Psoas muscle (tissue), 8 donors: ENCODE results near the gene PSMD5. TPM values are rescaled to one million over a fixed set of nuclear protein-coding genes. Genes with fewer than 3 reads are reported as not detected.

Experiments
- ATAC-seq, 4 donors: fragments of 200-7000 bp; cut with Tn5 transposase; one replicate each; pipeline ENCODE4 v1.9.1; 2020; ENCODE audit warnings: moderate library complexity in 3 of 4, mild to moderate bottlenecking in 2 of 4
- DNase-seq, 2 donors: peaks; one replicate each; pipeline ENCODE4 v3.0.0-alpha.2; 2020
- H3K27ac ChIP-seq: fragments of 200-600 bp; one replicate; pipeline ENCODE4 v1.8.0; 2022
- H3K27me3 ChIP-seq, 3 donors: fragments of 200-600 bp in 1 of 3; one replicate each; pipeline versions ENCODE4 v1.6.1 to v1.8.0; 2013 to 2022; ENCODE audit warnings: low read length in 2 of 3, mild to moderate bottlenecking in 2 of 3, moderate library complexity in 1 of 3; ENCODE audit not compliant: insufficient read depth in 3 of 3
- H3K36me3 ChIP-seq, 2 donors: fragments of 200-600 bp in 1 of 2; one replicate each; pipeline versions ENCODE4 v1.6.1 to v1.8.0; 2013 to 2022; ENCODE audit warnings: low read depth in 1 of 2, mild to moderate bottlenecking in 1 of 2, moderate library complexity in 1 of 2; ENCODE audit not compliant: insufficient read depth in 1 of 2
- H3K4me1 ChIP-seq: fragments of 200-600 bp; one replicate; pipeline ENCODE4 v1.8.0; 2022
- H3K4me3 ChIP-seq: fragments of 200-600 bp; one replicate; pipeline ENCODE4 v1.8.0; 2022; ENCODE audit warnings: mild to moderate bottlenecking
- H3K9me3 ChIP-seq: fragments of 200-600 bp; one replicate; pipeline ENCODE4 v1.8.0; 2022
- WGBS, 3 donors: extraction: QIAGEN DNeasy Blood & Tissue Kit; methylation state at CpG; one replicate each; pipeline versions ENCODE4 v1.1.6 to v1.1.7; 2013; 5-methylcytosine and 5-hydroxymethylcytosine counted together
- intact Hi-C, 2 donors: fragments of 100-400 bp; cut with DNase I; formaldehyde crosslinking; loops; one replicate each; pipeline versions ENCODE4 v1.11.0 to v1.14.2; 2022
- polyA plus RNA-seq, 3 donors: library from polyadenylated mRNA; stranded (reverse); fragments of 200-250 nt; gene quantifications; one replicate each; pipeline ENCODE4 v1.2.3, GENCODE V29; 2013
- total RNA-seq, 4 donors: library from RNA; stranded (reverse); fragmentation: NEBNext Ultra II Directional in 2 of 4; extraction: Animal tissue kit (Norgen Biotek cat#: 25700) in 2 of 4; gene quantifications; one replicate each; pipeline versions ENCODE4 v1.2.1 to v1.2.4, GENCODE V29; 2021 to 2023
- TF ChIP-seq, protein P1 (sequence below): fragments of 200-600 bp; IDR thresholded peaks from one replicate; pipeline ENCODE4 v1.8.0; 2022; ENCODE audit warnings: antibody characterized with exemption
- donor health status: healthy with polysubstance abuse.
- donor health status: DM: no; HTN: no; CAD: no; lungs with moderate emphysema.
- donor health status: Bipolar disorder and iron deficiency.
- donor health status: healthy.
- donor health status: DM: yes; HTN: yes; CAD: no.
- donor health status: DM: no; HTN: no; CAD: no.
- donor health status: DM: no; HTN: no; CAD: no.
- donor health status: DM: yes; HTN: yes; CAD: no.

PSMD5 gene
- total and polyA plus RNA-seq, 7 donors: 6.2 to 15.7 (median 8.9) TPM

DNA sequence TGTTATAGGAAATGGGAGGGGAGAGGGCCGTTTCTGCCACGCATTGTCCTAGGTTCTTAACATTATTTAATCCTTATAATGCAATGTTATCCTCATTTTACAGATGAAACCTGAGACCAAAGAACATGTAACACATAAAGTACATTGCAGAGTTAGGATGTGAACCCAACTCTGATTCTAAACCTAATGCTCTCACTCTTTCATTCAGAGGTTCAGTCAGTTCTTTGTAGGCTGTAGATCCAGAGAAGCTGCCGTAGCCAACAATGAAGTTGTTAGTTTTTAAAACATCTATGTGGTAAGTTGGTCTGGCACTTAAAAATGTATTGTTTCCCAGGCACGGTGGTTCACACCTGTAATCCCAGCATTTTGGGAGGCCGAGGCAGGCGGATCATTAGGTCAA, 10.5 kb upstream of the PSMD5 start:
- intact Hi-C loops: no loop called here
- peaks cover 0 to 8% of the 10 kb centered on the region in 2 donors for H3K36me3 ChIP-seq
- no peak overlapping the region for H3K27ac ChIP-seq
- H3K9me3 ChIP-seq: no peaks in the 10 kb centered on the region
- no peaks in the 10 kb centered on the region for H3K27me3 ChIP-seq
- no peak for DNase-seq
- TF ChIP-seq, protein P1, sequence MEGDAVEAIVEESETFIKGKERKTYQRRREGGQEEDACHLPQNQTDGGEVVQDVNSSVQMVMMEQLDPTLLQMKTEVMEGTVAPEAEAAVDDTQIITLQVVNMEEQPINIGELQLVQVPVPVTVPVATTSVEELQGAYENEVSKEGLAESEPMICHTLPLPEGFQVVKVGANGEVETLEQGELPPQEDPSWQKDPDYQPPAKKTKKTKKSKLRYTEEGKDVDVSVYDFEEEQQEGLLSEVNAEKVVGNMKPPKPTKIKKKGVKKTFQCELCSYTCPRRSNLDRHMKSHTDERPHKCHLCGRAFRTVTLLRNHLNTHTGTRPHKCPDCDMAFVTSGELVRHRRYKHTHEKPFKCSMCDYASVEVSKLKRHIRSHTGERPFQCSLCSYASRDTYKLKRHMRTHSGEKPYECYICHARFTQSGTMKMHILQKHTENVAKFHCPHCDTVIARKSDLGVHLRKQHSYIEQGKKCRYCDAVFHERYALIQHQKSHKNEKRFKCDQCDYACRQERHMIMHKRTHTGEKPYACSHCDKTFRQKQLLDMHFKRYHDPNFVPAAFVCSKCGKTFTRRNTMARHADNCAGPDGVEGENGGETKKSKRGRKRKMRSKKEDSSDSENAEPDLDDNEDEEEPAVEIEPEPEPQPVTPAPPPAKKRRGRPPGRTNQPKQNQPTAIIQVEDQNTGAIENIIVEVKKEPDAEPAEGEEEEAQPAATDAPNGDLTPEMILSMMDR: no peak
- H3K4me1 ChIP-seq: no peaks in the 10 kb centered on the region
- no peak overlapping the region for H3K4me3 ChIP-seq
- 79 to 88% (median 79%) methylated on average over 6 of the region's 6 CpGs for WGBS, 3 donors
- no peak for ATAC-seq

DNA sequence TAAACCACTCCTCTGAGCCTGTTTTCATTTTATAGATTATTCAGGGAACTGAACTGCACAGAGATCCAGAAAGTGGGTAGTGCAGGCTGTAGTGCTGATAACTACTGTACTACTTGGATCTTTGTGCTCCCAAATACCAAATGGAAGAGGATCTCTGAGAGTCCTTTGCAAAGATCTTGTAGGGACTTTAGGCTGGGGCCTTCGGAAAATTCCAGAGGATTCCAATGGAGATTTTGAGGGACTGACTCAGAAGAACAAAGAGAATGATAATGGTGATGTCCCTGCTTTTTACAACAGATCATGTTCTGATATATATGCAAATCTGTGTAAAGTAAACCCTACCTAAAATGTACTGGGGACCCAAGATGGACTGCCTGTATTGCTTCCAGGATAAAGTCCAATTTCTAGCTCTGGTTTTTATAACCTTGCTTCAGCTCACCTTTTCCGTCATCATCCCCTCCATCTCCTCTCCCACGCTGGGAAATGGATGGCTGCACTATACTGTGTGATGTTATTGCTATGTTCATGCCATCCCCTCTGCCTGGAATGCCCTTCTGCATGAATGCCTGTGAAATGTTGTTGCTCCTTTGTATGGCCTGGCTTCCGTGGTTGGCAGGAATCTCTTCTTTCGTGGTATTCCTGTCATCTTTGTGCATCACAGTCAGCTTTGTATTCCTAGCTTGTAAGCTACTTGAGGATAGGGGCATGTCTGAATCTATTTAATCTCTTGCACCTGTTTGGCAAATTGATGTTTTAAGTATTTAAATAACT, 9.7 kb upstream of the PSMD5 start:
- DNase-seq (no peak), ATAC-seq (no peak)
- H3K27ac ChIP-seq: no peak overlapping the region
- intact Hi-C loops: no loop called here
- H3K27me3 ChIP-seq: no peaks in the 10 kb centered on the region
- H3K4me3 ChIP-seq: no peak overlapping the region
- peaks cover under 1 to 2% of the 10 kb centered on the region in 2 donors for H3K36me3 ChIP-seq
- H3K4me1 ChIP-seq: no peaks in the 10 kb centered on the region
- WGBS, 3 donors: 61 to 75% (median 64%) methylated on average over 5 of the region's 5 CpGs
- H3K9me3 ChIP-seq: no peaks in the 10 kb centered on the region
- TF ChIP-seq, protein P1: no peak

DNA sequence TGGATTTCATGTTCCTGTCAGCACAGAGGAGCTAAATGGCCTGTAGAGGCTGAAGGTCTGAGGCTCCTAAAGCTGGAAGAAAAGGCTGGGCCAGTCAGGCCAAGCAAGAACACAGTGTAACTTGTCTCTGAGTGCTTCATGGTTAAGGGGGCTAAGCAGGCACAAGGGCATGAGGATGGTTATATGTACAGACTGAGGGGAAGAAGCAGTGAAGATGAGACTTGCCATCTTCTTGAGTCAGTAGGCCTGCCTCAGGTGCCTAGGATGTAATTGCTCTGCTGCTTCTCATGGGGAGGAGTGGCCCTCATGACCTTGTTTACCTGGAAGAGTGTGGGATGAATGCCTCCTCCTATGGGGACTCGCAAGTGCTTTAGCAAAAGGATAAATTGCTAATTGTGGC, 8.7 kb upstream of the PSMD5 start:
- no peaks in the 10 kb centered on the region for H3K9me3 ChIP-seq
- DNase-seq (no peak), ATAC-seq (no peak)
- H3K4me1 ChIP-seq: no peaks in the 10 kb centered on the region
- no peak overlapping the region for H3K27ac ChIP-seq
- intact Hi-C loops: no loop called here
- H3K27me3 ChIP-seq: no peaks in the 10 kb centered on the region
- H3K4me3 ChIP-seq: no peak overlapping the region
- H3K36me3 ChIP-seq: peaks cover 0 to 2% of the 10 kb centered on the region in 2 donors
- TF ChIP-seq, protein P1: no peak
- 98 to 100% (median 100%) methylated on average over 1 of the region's 1 CpG for WGBS, 3 donors

DNA sequence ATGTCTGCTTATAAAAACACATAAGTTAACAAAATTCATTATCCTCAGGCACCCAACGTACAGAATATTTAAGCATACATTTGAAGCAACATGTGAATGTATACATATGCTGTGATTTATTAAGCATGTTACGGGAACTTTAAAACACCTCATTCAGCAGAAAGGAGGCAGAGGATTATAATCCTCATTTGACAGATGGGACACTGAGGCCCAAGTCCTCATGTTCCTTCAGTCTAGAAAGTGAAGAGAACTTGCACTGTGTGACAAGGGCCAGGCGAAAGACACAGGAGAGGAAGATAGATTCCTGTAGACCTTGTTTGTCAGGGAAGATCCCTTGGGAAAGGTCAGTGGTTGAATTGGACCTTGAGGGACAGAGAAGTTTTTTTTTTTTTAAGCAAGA, 7.6 kb upstream of the PSMD5 start:
- Histone ChIP-seq H3K9me3 (no peaks in the 10 kb centered on the region), H3K27me3 (no peaks in the 10 kb centered on the region), H3K27ac (no peak overlapping the region), H3K36me3 (peaks cover 0 to 2% of the 10 kb centered on the region in 2 donors), H3K4me1 (no peaks in the 10 kb centered on the region), H3K4me3 (no peak overlapping the region)
- TF ChIP-seq, protein P1: no peak
- ATAC-seq: no peak
- intact Hi-C loops: no loop called here
- no peak for DNase-seq
- WGBS, 3 donors: 94 to 95% (median 95%) methylated on average over 3 of the region's 3 CpGs

- ATAC-seq (no peak), DNase-seq (no peak)
- 64 to 88% (median 77%) methylated on average over 1 of the region's 1 CpG for WGBS, 3 donors
- peaks cover 5% of the 10 kb centered on the region for H3K4me1 ChIP-seq
- no peaks in the 10 kb centered on the region for H3K27me3 ChIP-seq
- H3K36me3 ChIP-seq: peaks cover 0 to 2% of the 10 kb centered on the region in 2 donors
- H3K27ac ChIP-seq: no peak overlapping the region
- TF ChIP-seq, protein P1: no peak
- H3K9me3 ChIP-seq: no peaks in the 10 kb centered on the region
- H3K4me3 ChIP-seq: no peak overlapping the region
- intact Hi-C loops: no loop called here
Measured at GRCh38 chr9:120846906-120847305, 4.2 kb upstream of the PSMD5 start.
